Testis (tissue), 2 donors: Measurements from ENCODE around the gene CNNM3.

Source experiments
- CTCF ChIP-seq, 3 experiments: fragments of 450-650 bp in 2 of 3; fragments of 200-600 bp in 1 of 3; sonication (generic) in 1 of 3; IDR thresholded peaks; one replicate each; pipeline ENCODE4 v1.5.1; 2016 to 2019; ENCODE audit warnings: antibody characterized with exemption in 3 of 3, mild to moderate bottlenecking in 2 of 3, moderate library complexity in 1 of 3
- POLR2A ChIP-seq: fragments of 450-650 bp; IDR thresholded peaks from one replicate; pipeline ENCODE4 v1.6.1; 2017; ENCODE audit warnings: antibody characterized with exemption, mild to moderate bottlenecking, moderate library complexity

- TF ChIP-seq CTCF (IDR thresholded peaks at IDR 0.05), result no peak
- no peak for TF ChIP-seq POLR2A
Observed at GRCh38 chr2:96856776-96857666, 41.0 kb downstream of the CNNM3 start.
